HEK293 (cell line): ENCODE data around the gene CORO1C.

Experiments used
- BCL11A ChIP-seq: fragments of 450-650 bp; formaldehyde crosslinking; IDR thresholded peaks from 2 replicates; pipeline ENCODE4 v1.5.1; 2016; ENCODE audit warnings: low read depth, missing biosample characterization, missing genetic modification characterization
- CTCF ChIP-seq: fragments of 450-650 bp; formaldehyde crosslinking; IDR thresholded peaks from 2 replicates; pipeline ENCODE4 v1.5.1; 2016; ENCODE audit warnings: missing biosample characterization, missing genetic modification characterization
- GLIS1 ChIP-seq: fragments of 450-650 bp; formaldehyde crosslinking; IDR thresholded peaks from 2 replicates; pipeline ENCODE4 v1.5.1; 2016; ENCODE audit warnings: missing biosample characterization, missing genetic modification characterization
- ZNF112 ChIP-seq: fragments of 450-650 bp; formaldehyde crosslinking; IDR thresholded peaks from 2 replicates; pipeline ENCODE4 v1.5.0; 2017; ENCODE audit warnings: missing biosample characterization, missing genetic modification characterization
- ZNF121 ChIP-seq: fragments of 450-650 bp; formaldehyde crosslinking; IDR thresholded peaks from 2 replicates; pipeline ENCODE4 v1.5.1; 2016; ENCODE audit warnings: missing biosample characterization, missing genetic modification characterization
- ZNF169 ChIP-seq: fragments of 450-650 bp; formaldehyde crosslinking; IDR thresholded peaks from 2 replicates; pipeline ENCODE4 v1.5.1; 2016; ENCODE audit warnings: missing biosample characterization, missing genetic modification characterization
- ZNF174 ChIP-seq: fragments of 450-650 bp; formaldehyde crosslinking; IDR thresholded peaks from 2 replicates; pipeline ENCODE4 v1.5.0; 2017; ENCODE audit warnings: missing biosample characterization, mild to moderate bottlenecking, missing genetic modification characterization
- ZNF350 ChIP-seq: fragments of 450-650 bp; formaldehyde crosslinking; IDR thresholded peaks from 2 replicates; pipeline ENCODE4 v1.5.0; 2017; ENCODE audit warnings: missing biosample characterization, mild to moderate bottlenecking, missing genetic modification characterization
- ZNF580 ChIP-seq: fragments of 450-650 bp; formaldehyde crosslinking; IDR thresholded peaks from 2 replicates; pipeline ENCODE4 v1.5.1; 2016; ENCODE audit warnings: missing biosample characterization, missing genetic modification characterization
- TF ChIP-seq, protein P1 (sequence below): fragments of 450-650 bp; formaldehyde crosslinking; IDR thresholded peaks from 2 replicates; pipeline ENCODE4 v1.5.1; 2016; ENCODE audit warnings: missing biosample characterization, missing genetic modification characterization

DNA sequence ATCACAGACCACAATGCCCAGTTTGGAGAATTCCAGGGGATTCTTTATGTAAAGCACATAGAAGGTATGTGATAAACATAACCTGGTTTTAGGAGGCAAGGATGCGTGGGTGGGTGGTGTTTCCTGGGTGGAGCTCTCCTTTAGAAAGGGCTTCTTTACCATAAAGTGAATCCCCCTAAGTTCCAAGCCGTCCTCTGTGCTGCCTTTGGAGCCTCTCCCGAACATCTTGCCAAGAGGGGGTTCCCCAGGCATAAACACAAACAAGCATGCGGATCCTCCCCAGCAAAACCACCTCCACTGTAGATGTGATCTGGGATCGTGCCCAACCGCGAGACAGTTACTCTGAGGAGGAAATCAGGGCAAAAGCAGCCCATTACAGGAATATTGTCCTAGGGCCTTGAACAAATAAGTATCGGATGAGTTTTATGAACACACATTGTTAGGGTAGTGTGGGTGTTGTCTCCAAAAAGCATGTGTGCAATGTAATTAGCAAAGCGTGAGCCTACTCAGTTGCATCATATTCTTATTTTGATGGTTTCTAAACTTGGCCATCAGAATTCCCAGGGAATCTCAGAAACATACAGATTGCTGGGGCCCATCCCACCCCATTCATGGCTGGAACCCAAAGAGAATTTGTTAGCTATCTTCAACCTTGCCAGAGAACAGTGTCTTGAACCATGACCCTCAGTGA lies 48.8 kb upstream of the CORO1C start:
- TF ChIP-seq BCL11A (tag by site-specific recombination) (no peak), GLIS1 (tag by site-specific recombination) (no peak), ZNF174 (tag by site-specific recombination) (no peak), CTCF (tag by site-specific recombination) (no peak), ZNF112 (tag by site-specific recombination) (no peak), ZNF580 (no peak), ZNF169 (tag by site-specific recombination) (no peak), ZNF121 (tag by site-specific recombination) (no peak), ZNF350 (no peak)
- TF ChIP-seq, protein P1, sequence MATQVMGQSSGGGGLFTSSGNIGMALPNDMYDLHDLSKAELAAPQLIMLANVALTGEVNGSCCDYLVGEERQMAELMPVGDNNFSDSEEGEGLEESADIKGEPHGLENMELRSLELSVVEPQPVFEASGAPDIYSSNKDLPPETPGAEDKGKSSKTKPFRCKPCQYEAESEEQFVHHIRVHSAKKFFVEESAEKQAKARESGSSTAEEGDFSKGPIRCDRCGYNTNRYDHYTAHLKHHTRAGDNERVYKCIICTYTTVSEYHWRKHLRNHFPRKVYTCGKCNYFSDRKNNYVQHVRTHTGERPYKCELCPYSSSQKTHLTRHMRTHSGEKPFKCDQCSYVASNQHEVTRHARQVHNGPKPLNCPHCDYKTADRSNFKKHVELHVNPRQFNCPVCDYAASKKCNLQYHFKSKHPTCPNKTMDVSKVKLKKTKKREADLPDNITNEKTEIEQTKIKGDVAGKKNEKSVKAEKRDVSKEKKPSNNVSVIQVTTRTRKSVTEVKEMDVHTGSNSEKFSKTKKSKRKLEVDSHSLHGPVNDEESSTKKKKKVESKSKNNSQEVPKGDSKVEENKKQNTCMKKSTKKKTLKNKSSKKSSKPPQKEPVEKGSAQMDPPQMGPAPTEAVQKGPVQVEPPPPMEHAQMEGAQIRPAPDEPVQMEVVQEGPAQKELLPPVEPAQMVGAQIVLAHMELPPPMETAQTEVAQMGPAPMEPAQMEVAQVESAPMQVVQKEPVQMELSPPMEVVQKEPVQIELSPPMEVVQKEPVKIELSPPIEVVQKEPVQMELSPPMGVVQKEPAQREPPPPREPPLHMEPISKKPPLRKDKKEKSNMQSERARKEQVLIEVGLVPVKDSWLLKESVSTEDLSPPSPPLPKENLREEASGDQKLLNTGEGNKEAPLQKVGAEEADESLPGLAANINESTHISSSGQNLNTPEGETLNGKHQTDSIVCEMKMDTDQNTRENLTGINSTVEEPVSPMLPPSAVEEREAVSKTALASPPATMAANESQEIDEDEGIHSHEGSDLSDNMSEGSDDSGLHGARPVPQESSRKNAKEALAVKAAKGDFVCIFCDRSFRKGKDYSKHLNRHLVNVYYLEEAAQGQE: no peak
